Fibroblast of villous mesenchyme (primary cell): ENCODE results near the gene TPPP. TPM values are rescaled to one million over a fixed set of nuclear protein-coding genes. Genes with fewer than 3 reads are reported as not detected.

Experiments used
- DNase-seq: peaks from one replicate; pipeline ENCODE4 v3.0.0-alpha.2; 2010; ENCODE audit warnings: low read depth
- H3K4me3 ChIP-seq: 2 replicates; pipeline ENCODE4 v1.5.1; 2011; ENCODE audit warnings: low read depth, mild to moderate bottlenecking, low read length
- CTCF ChIP-seq: IDR thresholded peaks from 2 replicates; pipeline ENCODE4 v1.5.1; 2012; ENCODE audit warnings: low read depth, mild to moderate bottlenecking, low read length; ENCODE audit not compliant: insufficient read depth
- total RNA-seq: library from RNA; depleted of rRNA; stranded (reverse); fragments of >200 nt; gene quantifications from 2 replicates; pipeline ENCODE4 v1.2.3, GENCODE V29; 2012

The TPPP gene
- total RNA-seq, 1 donor = under 0.01 TPM

GRCh38 chr5:673161-673830 lies 19.9 kb downstream of the TPPP start:
- no peak overlapping the region for H3K4me3 ChIP-seq
- no peak for TF ChIP-seq CTCF
- no peak for DNase-seq

GRCh38 chr5:672329-673160 lies 20.6 kb downstream of the TPPP start:
- no peak for TF ChIP-seq CTCF
- H3K4me3 ChIP-seq = no peak overlapping the region
- peak; percentile 85 for DNase-seq

GRCh38 chr5:671459-672328 lies 21.5 kb downstream of the TPPP start:
- DNase-seq = peak; percentile 50
- peak overlapping the region; percentile 47 for H3K4me3 ChIP-seq
- TF ChIP-seq CTCF = peak; percentile 95

- TF ChIP-seq CTCF = no peak
- no peak for DNase-seq
- H3K4me3 ChIP-seq = no peak overlapping the region
Observed at GRCh38 chr5:670396-671270, 22.5 kb downstream of the TPPP start.

- no peak for TF ChIP-seq CTCF
- no peak overlapping the region for H3K4me3 ChIP-seq
- DNase-seq = no peak
Observed at GRCh38 chr5:669842-670395, 23.2 kb downstream of the TPPP start.
